LNCAP (cell line): ENCODE measurements around the gene CDH13.

ENCODE experiments used
- CTCF ChIP-seq: fragments of 450-650 bp; IDR thresholded peaks from 2 replicates; pipeline ENCODE4 v1.5.1; 2017; ENCODE audit warnings: mild to moderate bottlenecking

CDH13 gene

GRCh38 chr16:82660966-82661365 lies 34.2 kb downstream of the CDH13 start:
- TF ChIP-seq CTCF, result no peak

GRCh38 chr16:82664181-82664580 lies 37.4 kb downstream of the CDH13 start:
- no peak for TF ChIP-seq CTCF

- no peak for TF ChIP-seq CTCF
These were observed 38.3 kb downstream of the CDH13 start for GRCh38 chr16:82665025-82665424.

GRCh38 chr16:82667437-82667836 lies 40.7 kb downstream of the CDH13 start:
- TF ChIP-seq CTCF, result no peak

- TF ChIP-seq CTCF, result no peak
These were observed 41.3 kb downstream of the CDH13 start for GRCh38 chr16:82668094-82668493.

- peak; percentile 66 for TF ChIP-seq CTCF
These were observed 45.0 kb downstream of the CDH13 start for GRCh38 chr16:82671741-82672140.

- TF ChIP-seq CTCF, result no peak
These were observed 45.9 kb downstream of the CDH13 start for GRCh38 chr16:82672676-82673075.

GRCh38 chr16:82675300-82675699 lies 48.5 kb downstream of the CDH13 start:
- TF ChIP-seq CTCF, result no peak
